GM18508 (cell line): ENCODE results near the gene ZNF358.

Source experiments
- ATAC-seq: cut with Tn5 transposase; IDR thresholded peaks from one replicate; pipeline ENCODE4 v1.9.1; 2021; ENCODE audit warnings: moderate number of reproducible peaks; ENCODE audit not compliant: insufficient read depth, unreplicated experiment

ZNF358 gene

GRCh38 chr19:7554565-7554964 lies 38.7 kb downstream of the ZNF358 start:
- ATAC-seq: no peak

- ATAC-seq: no peak
Observed at GRCh38 chr19:7554990-7555864, 39.3 kb downstream of the ZNF358 start.

GRCh38 chr19:7556696-7557315 lies 40.9 kb downstream of the ZNF358 start:
- ATAC-seq: no peak

- ATAC-seq: no peak
Observed at GRCh38 chr19:7558667-7559066, 42.8 kb downstream of the ZNF358 start.

DNA sequence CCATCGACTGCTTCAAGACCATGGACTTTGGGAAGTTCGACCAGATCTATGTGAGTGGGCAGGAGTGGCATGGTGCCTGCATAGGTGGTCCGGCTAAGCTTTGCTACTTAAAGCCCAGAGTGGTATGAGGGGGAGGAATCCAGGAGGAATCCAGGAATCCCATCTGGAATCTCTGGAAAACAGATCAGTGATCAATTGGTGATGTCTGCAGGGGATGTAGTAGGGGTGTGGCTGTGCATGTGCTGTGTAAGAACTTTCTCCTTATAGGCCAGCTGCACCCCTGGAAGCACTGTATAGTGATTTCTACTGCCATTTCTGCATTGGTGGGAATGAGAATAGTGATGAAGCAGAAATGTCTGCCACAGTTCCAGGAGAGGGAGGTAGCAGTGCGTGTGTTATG lies 43.2 kb downstream of the ZNF358 start:
- no peak for ATAC-seq

- no peak for ATAC-seq
Observed at GRCh38 chr19:7560255-7560654, 44.4 kb downstream of the ZNF358 start.

DNA sequence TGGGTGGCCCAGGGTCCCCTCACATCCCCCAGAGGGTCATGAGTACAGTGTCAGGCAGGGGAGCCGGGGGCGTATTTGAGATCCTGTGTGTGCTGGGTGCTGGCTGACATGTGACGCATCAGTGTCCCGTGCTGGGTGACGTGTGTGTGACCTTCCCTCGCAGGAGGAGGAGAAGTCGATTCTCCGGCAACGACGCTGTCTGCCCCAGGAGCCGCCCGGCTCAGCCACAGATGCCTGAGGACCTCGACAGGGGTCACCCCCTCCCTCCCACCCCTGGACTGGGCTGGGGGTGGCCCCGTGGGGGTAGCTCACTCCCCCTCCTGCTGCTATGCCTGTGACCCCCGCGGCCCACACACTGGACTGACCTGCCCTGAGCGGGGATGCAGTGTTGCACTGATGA lies 45.4 kb downstream of the ZNF358 start:
- no peak for ATAC-seq

DNA sequence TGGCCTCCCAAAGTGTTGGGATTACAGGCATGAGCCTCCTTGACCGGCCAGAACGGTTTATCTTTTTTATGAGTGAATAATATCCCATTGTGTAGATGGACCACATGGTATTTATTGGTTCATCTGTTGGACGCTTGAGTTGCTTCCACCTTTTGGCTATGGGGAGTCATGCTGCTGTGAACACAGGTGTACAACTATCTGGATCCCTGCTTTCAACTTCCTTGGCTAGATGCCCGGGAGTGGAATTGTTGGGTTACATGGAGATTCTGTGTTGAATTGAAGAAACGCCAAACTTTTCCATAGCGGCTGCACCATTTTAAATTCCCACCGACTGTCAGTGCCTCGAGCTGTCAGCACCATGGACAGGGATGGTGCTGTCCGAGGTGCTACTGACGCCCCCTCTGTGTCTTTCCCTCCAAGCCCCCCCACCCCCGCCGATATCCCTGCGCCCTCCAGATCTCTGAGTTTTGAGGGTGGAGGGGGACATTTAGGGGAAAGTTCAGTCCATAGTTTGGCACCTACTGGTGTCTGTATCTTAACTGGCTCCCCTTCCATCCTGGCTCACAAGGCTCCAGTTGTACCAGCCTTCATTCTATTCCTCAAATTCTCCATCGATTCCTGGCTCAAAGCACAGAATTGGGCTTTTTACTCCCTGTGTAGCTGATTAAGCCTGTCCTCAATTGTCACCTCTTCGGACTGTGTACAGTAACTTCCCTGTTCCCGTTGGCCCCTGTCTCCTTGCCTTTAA lies 46.9 kb downstream of the ZNF358 start:
- no peak for ATAC-seq

DNA sequence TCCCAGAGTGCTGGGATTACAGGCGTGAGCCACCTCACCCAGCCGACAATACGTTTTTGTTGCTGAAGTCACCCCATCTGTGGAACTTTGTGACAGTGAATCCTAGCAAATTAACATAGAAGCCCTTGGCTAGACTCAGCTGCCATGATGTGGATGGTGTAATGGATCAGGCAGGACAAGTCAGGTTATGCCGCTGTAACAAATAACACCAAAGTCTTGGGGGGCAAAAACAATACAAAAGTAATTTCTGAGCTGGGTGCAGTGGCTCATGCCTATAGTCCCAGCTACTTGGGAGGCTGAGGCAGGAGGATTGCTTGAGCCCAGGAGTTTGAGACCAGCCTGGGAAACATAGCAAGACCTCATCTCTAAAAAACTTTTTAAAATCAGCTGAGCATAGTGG lies 49.0 kb downstream of the ZNF358 start:
- no peak for ATAC-seq

GRCh38 chr19:7565332-7565731 lies 49.4 kb downstream of the ZNF358 start:
- no peak for ATAC-seq
